ENCODE results near the gene ADCY3. TPM values are rescaled to one million over a fixed set of nuclear protein-coding genes. Genes with fewer than 3 reads are reported as not detected.

ADCY3 gene
- total RNA-seq, 2 experiments from 2014 or later: 28.1 to 31.4 TPM

DNA sequence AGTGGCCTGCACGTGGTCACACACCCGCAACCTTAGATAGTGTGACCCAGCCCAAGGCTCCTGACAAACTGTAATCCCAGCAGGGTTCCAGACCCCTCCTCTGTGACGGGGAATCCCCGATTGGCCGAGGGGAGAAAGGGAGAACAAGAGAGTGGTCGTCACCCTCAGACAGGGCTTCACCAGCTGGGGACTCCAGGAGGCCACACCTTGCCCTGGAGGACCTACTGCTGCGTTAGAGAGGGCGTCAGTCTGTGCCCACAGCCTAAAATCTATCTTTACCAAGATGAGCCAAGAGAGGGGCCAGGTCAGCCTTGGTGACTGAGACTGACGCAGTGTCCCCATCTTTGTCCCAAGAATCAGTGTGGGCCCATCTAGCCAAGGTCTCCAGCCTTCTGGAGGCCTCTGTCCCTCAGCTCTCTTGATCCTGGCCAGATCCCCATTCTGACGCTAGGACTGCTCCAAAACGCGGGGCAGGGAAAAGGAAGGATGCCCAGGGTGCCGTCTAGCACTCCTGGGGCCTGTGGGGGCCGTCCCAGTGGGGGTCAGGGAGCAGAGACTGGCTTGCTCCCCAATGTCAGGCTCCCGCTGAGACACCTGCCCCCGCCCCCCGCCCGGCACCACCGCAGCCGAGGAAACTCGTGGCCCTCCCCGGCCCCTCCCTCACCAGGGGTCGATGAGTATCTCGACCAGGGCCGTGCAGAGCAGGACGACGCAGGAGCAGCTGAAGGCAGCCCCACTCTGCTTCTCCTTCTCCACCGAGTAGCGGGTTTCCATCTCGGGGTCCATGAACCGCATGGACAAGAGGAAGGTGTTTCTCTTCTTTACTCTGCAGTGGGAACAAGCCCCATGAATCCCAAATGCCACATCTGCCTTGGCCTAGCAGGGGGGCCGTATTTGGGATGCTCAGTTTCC lies 86.0 kb downstream of the ADCY3 start:
- peaks cover 21% of the 10 kb centered on the region for H3K36me3 Mint-ChIP-seq (ENCODE audit: low read depth)
- no peak for ATAC-seq (ENCODE audit: poor library complexity)

DNA sequence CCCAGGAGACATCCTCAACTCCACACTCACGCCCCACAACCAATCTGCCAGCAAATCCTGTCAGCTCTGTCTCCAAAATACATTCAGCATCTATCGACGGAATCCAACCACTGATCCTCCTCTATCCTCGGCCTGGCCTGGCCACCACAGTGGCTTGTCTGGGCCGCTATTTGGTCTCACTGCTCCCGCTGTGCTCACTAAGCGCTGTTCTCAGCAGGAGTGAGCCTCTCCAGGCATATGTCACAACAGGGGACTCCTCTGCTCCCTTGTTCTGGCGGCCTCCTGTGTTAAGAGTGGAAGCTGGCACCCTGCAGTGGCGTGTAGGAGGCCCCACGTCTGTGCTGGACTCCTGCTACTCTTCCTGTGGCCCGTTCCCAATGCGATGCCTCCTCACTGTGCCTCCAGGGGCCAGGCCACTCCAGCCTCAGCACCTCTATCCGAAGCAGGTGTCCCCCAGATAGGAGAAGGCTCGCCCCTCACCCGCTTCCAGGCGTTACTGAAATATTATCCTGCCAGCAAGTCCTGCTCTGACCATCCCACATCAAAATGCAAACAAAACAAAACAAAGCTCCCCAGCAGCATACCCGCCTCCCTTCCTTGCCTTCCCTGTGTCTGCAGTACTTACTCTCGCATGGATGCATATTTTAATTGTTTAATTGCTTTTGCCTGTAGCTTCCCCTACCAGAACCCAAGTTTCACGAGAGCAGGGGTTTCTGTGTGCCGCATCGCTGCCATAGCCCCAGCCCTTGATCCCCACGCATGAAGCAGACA lies 86.9 kb downstream of the ADCY3 start:
- Mint-ChIP-seq H3K27ac (no peak overlapping the region), H3K36me3 (ENCODE audit: low read depth) (peaks cover 21% of the 10 kb centered on the region)
- CTCF ChIA-PET: no interaction called here

More for the DNA sequence above, 86.0 kb downstream of the ADCY3 start:
- POLR2A ChIA-PET: no interaction called here
- Mint-ChIP-seq H3K9me3 (no peaks in the 10 kb centered on the region), H3K27ac (no peak overlapping the region), H3K27me3 (no peaks in the 10 kb centered on the region), H3K4me3 (no peak overlapping the region), H3K4me1 (ENCODE audit: low read depth) (no peaks in the 10 kb centered on the region)
- DNase-seq: no peak
- CTCF ChIA-PET: no interaction called here
- H3K27me3 ChIP-seq (ENCODE audit: control insufficient read depth in 1 of 2, insufficient read depth in 2 of 2, low read length in 2 of 2): no peaks in the 10 kb centered on the region
- H3K4me1 ChIP-seq (ENCODE audit: insufficient read depth, low read length): no peaks in the 10 kb centered on the region
- H3K27ac ChIP-seq (ENCODE audit: low read depth in 1 of 2, low read length in 2 of 2): no peak overlapping the region
- no peak overlapping the region for H3K4me3 ChIP-seq (ENCODE audit: low read length)
- peaks cover 24% of the 10 kb centered on the region for H3K36me3 ChIP-seq (ENCODE audit: insufficient read depth, low read length)
- no peaks in the 10 kb centered on the region for H3K9me3 ChIP-seq (ENCODE audit: control insufficient read depth in 1 of 2, insufficient read depth in 1 of 2, low read length in 2 of 2)
- TF ChIP-seq, protein P1, sequence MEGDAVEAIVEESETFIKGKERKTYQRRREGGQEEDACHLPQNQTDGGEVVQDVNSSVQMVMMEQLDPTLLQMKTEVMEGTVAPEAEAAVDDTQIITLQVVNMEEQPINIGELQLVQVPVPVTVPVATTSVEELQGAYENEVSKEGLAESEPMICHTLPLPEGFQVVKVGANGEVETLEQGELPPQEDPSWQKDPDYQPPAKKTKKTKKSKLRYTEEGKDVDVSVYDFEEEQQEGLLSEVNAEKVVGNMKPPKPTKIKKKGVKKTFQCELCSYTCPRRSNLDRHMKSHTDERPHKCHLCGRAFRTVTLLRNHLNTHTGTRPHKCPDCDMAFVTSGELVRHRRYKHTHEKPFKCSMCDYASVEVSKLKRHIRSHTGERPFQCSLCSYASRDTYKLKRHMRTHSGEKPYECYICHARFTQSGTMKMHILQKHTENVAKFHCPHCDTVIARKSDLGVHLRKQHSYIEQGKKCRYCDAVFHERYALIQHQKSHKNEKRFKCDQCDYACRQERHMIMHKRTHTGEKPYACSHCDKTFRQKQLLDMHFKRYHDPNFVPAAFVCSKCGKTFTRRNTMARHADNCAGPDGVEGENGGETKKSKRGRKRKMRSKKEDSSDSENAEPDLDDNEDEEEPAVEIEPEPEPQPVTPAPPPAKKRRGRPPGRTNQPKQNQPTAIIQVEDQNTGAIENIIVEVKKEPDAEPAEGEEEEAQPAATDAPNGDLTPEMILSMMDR (IDR thresholded peaks at IDR 0.05): no peak
- intact Hi-C loops (cut with DNase I, micrococcal nuclease): no loop called here

DNA sequence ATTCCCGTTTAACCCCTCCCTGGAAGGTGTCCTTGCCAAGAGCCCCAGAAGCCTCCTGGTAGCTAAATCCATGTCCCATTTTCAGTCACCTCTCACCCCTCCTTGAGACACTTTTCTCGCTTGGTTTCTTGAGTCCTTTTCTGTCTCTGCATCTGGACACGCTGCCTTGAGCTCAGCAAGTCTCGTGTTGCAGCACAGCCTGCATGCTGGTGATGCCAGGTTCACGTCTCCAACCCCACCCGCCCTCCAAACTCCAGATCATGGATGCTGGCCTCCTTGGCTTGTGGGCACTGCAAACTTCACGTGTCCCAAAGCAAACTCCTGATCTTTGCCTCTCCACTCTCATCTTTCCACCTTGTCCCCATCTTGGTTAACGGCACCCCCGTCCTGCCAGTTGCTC lies 87.5 kb downstream of the ADCY3 start:
- Histone ChIP-seq H3K27ac (ENCODE audit: low read depth in 1 of 2, low read length in 2 of 2) (no peak overlapping the region), H3K4me3 (ENCODE audit: low read length) (no peak overlapping the region), H3K36me3 (ENCODE audit: insufficient read depth, low read length) (peaks cover 23% of the 10 kb centered on the region), H3K4me1 (ENCODE audit: insufficient read depth, low read length) (peaks cover 4% of the 10 kb centered on the region), H3K9me3 (ENCODE audit: control insufficient read depth in 1 of 2, insufficient read depth in 1 of 2, low read length in 2 of 2) (no peaks in the 10 kb centered on the region), H3K27me3 (ENCODE audit: control insufficient read depth in 1 of 2, insufficient read depth in 2 of 2, low read length in 2 of 2) (no peaks in the 10 kb centered on the region)
- peaks cover 4% of the 10 kb centered on the region for H3K4me1 Mint-ChIP-seq (ENCODE audit: low read depth)
- no peak overlapping the region for H3K4me3 Mint-ChIP-seq
- intact Hi-C loops (cut with DNase I, micrococcal nuclease): no loop called here
- DNase-seq (no peak), ATAC-seq (ENCODE audit: poor library complexity) (no peak)
- H3K36me3 Mint-ChIP-seq (ENCODE audit: low read depth): peaks cover 21% of the 10 kb centered on the region
- H3K27me3 Mint-ChIP-seq: no peaks in the 10 kb centered on the region
- TF ChIP-seq, protein P1 (IDR thresholded peaks at IDR 0.05): no peak
- POLR2A ChIA-PET: no interaction called here
- no peak overlapping the region for H3K27ac Mint-ChIP-seq
- CTCF ChIA-PET: no interaction called here
- no peaks in the 10 kb centered on the region for H3K9me3 Mint-ChIP-seq

More for the DNA sequence above, 86.9 kb downstream of the ADCY3 start:
- no peak for DNase-seq
- TF ChIP-seq, protein P1 (IDR thresholded peaks at IDR 0.05): no peak
- Histone ChIP-seq H3K27me3 (ENCODE audit: control insufficient read depth in 1 of 2, insufficient read depth in 2 of 2, low read length in 2 of 2) (no peaks in the 10 kb centered on the region), H3K27ac (ENCODE audit: low read depth in 1 of 2, low read length in 2 of 2) (no peak overlapping the region), H3K4me1 (ENCODE audit: insufficient read depth, low read length) (no peaks in the 10 kb centered on the region), H3K36me3 (ENCODE audit: insufficient read depth, low read length) (peaks cover 24% of the 10 kb centered on the region), H3K9me3 (ENCODE audit: control insufficient read depth in 1 of 2, insufficient read depth in 1 of 2, low read length in 2 of 2) (no peaks in the 10 kb centered on the region), H3K4me3 (ENCODE audit: low read length) (no peak overlapping the region)
- intact Hi-C loops (cut with DNase I, micrococcal nuclease): no loop called here
- POLR2A ChIA-PET: no interaction called here
- H3K9me3 Mint-ChIP-seq: no peaks in the 10 kb centered on the region
- H3K4me3 Mint-ChIP-seq: no peak overlapping the region
- no peaks in the 10 kb centered on the region for H3K27me3 Mint-ChIP-seq
- no peak for ATAC-seq (ENCODE audit: poor library complexity)
- H3K4me1 Mint-ChIP-seq (ENCODE audit: low read depth): no peaks in the 10 kb centered on the region
